ENCODE results near the gene OSBPL5. TPM values are rescaled to one million over a fixed set of nuclear protein-coding genes. Genes with fewer than 3 reads are reported as not detected.

OSBPL5 gene
- total and polyA plus RNA-seq, 2 donors from 2014 or later, result 8.5 to 63.0 TPM

GRCh38 chr11:3164552-3165151, 458 bp downstream of the OSBPL5 start:
- DNase-seq (peak in 1 of 5 donors; percentile 74), FAIRE-seq (no peak)
- Histone ChIP-seq H3K4me1 (ENCODE audit: control insufficient read depth in 2 of 3, insufficient read depth in 2 of 3, low read depth in 1 of 3, low read length in 3 of 3) (peaks cover 0 to 33% (median 22%) of the 10 kb centered on the region in 3 donors), H3K27me3 (ENCODE audit: control insufficient read depth, insufficient read depth, low read length) (no peaks in the 10 kb centered on the region), H3K9ac (ENCODE audit: low read length in 3 of 3) (peak overlapping the region in 2 of 3 donors; percentile 35 to 87), H3K27ac (ENCODE audit: low read depth in 2 of 2, low read length in 2 of 2) (peak overlapping the region in 1 of 2 donors; percentile 32), H3K4me3 (ENCODE audit: low read length in 3 of 3) (peak overlapping the region; percentile 47 to 74 (median 47)), H3K9me3 (ENCODE audit: control insufficient read depth in 2 of 3, insufficient read depth in 1 of 3, low read length in 3 of 3) (no peaks in the 10 kb centered on the region), H3K36me3 (ENCODE audit: control insufficient read depth in 2 of 3, insufficient read depth in 3 of 3, low read length in 3 of 3) (no peaks in the 10 kb centered on the region)
- TF ChIP-seq CTCF (IDR thresholded peaks at IDR 0.05; ENCODE audit: borderline replicate concordance, extremely low read depth, insufficient read depth), result no peak
- intact Hi-C loops (cut with DNase I), result no loop called here

GRCh38 chr11:3164138-3164551, 965 bp downstream of the OSBPL5 start:
- Histone ChIP-seq H3K4me1 (ENCODE audit: control insufficient read depth in 2 of 3, insufficient read depth in 2 of 3, low read depth in 1 of 3, low read length in 3 of 3) (peaks cover 0 to 35% (median 24%) of the 10 kb centered on the region in 3 donors), H3K9ac (ENCODE audit: low read length in 3 of 3) (peak overlapping the region in 2 of 3 donors; percentile 35 to 87), H3K36me3 (ENCODE audit: control insufficient read depth in 2 of 3, insufficient read depth in 3 of 3, low read length in 3 of 3) (no peaks in the 10 kb centered on the region), H3K9me3 (ENCODE audit: control insufficient read depth in 2 of 3, insufficient read depth in 1 of 3, low read length in 3 of 3) (no peaks in the 10 kb centered on the region), H3K4me3 (ENCODE audit: low read length in 3 of 3) (peak overlapping the region; percentile 47 to 74 (median 47)), H3K27me3 (ENCODE audit: control insufficient read depth, insufficient read depth, low read length) (no peaks in the 10 kb centered on the region), H3K27ac (ENCODE audit: low read depth in 2 of 2, low read length in 2 of 2) (no peak overlapping the region)
- intact Hi-C loops (cut with DNase I), result no loop called here
- FAIRE-seq (no peak), DNase-seq (peak in 2 of 5 donors; percentile 74 to 75)
- no peak for TF ChIP-seq CTCF (IDR thresholded peaks at IDR 0.05; ENCODE audit: borderline replicate concordance, extremely low read depth, insufficient read depth)

- Histone ChIP-seq H3K27me3 (ENCODE audit: control insufficient read depth, insufficient read depth, low read length) (no peaks in the 10 kb centered on the region), H3K27ac (ENCODE audit: low read depth in 2 of 2, low read length in 2 of 2) (no peak overlapping the region), H3K4me3 (ENCODE audit: low read length in 3 of 3) (peak overlapping the region in 1 of 3 donors; percentile 74), H3K4me1 (ENCODE audit: control insufficient read depth in 2 of 3, insufficient read depth in 2 of 3, low read depth in 1 of 3, low read length in 3 of 3) (peaks cover 0 to 34% (median 21%) of the 10 kb centered on the region in 3 donors), H3K9me3 (ENCODE audit: control insufficient read depth in 2 of 3, insufficient read depth in 1 of 3, low read length in 3 of 3) (no peaks in the 10 kb centered on the region), H3K9ac (ENCODE audit: low read length in 3 of 3) (peak overlapping the region in 1 of 3 donors; percentile 87), H3K36me3 (ENCODE audit: control insufficient read depth in 2 of 3, insufficient read depth in 3 of 3, low read length in 3 of 3) (no peaks in the 10 kb centered on the region)
- intact Hi-C loops (cut with DNase I), result no loop called here
- DNase-seq (peak in 2 of 5 donors; percentile 55 to 65), FAIRE-seq (no peak)
- TF ChIP-seq CTCF (IDR thresholded peaks at IDR 0.05; ENCODE audit: borderline replicate concordance, extremely low read depth, insufficient read depth), result no peak
Measured at GRCh38 chr11:3163241-3163981, 1.7 kb downstream of the OSBPL5 start.
